Liver (tissue), 9 donors: ENCODE data around the gene SH3BGRL3. TPM values are rescaled to one million over a fixed set of nuclear protein-coding genes. Genes with fewer than 3 reads are reported as not detected.

Experiments used
- DNase-seq: peaks from one replicate; pipeline ENCODE4 v3.0.0-alpha.2; 2017; ENCODE audit warnings: low spot score
- H3K27ac ChIP-seq, 2 donors: one replicate each; pipeline ENCODE4 v1.7.0; 2013; ENCODE audit warnings: inconsistent platforms in 2 of 2, low read length in 2 of 2, control low read depth in 1 of 2, low read depth in 1 of 2, mild to moderate bottlenecking in 1 of 2
- H3K27me3 ChIP-seq, 4 donors: one replicate each; pipeline versions ENCODE4 v1.6.1 to v1.7.0; 2013; ENCODE audit warnings: low read length in 3 of 4, inconsistent platforms in 1 of 4, mild to moderate bottlenecking in 1 of 4, moderate library complexity in 1 of 4; ENCODE audit not compliant: control insufficient read depth in 4 of 4, insufficient read depth in 4 of 4
- H3K36me3 ChIP-seq, 4 donors: one replicate each; pipeline versions ENCODE4 v1.6.1 to v1.7.0; 2013; ENCODE audit warnings: low read length in 3 of 4, mild to moderate bottlenecking in 3 of 4, low read depth in 1 of 4, moderate library complexity in 1 of 4; ENCODE audit not compliant: control insufficient read depth in 4 of 4, insufficient read depth in 3 of 4
- H3K4me1 ChIP-seq, 4 donors: one replicate each; pipeline versions ENCODE4 v1.6.1 to v1.7.0; 2013; ENCODE audit warnings: low read length in 3 of 4, mild to moderate bottlenecking in 3 of 4, moderate library complexity in 1 of 4; ENCODE audit not compliant: control insufficient read depth in 4 of 4, insufficient read depth in 4 of 4
- H3K4me3 ChIP-seq, 3 donors: one replicate each; pipeline versions ENCODE4 v1.6.1 to v1.7.0; 2013; ENCODE audit warnings: low read length in 3 of 3, control low read depth in 1 of 3, low read depth in 1 of 3, mild to moderate bottlenecking in 1 of 3
- H3K9ac ChIP-seq, 2 donors: one replicate each; pipeline ENCODE4 v1.7.0; 2013; ENCODE audit warnings: low read length in 2 of 2, mild to moderate bottlenecking in 2 of 2, moderate library complexity in 2 of 2, control low read depth in 1 of 2, low read depth in 1 of 2
- H3K9me3 ChIP-seq, 4 donors: one replicate each; pipeline versions ENCODE4 v1.6.1 to v1.7.0; 2013; ENCODE audit warnings: low read length in 3 of 4; ENCODE audit not compliant: control insufficient read depth in 4 of 4
- ATF3 ChIP-seq: IDR thresholded peaks from 2 replicates; pipeline ENCODE4 v1.6.1; 2016; ENCODE audit warnings: antibody characterized with exemption
- CTCF ChIP-seq: fragments of 150-350 bp; IDR thresholded peaks from 2 replicates; pipeline ENCODE4 v1.5.1; 2017; ENCODE audit warnings: improper control_type of control experiment, low read depth, low read length; ENCODE audit not compliant: missing input control
- EGR1 ChIP-seq, 2 donors: IDR thresholded peaks; 2 replicates each; pipeline ENCODE4 v1.6.1; 2016 to 2018; ENCODE audit warnings: antibody characterized with exemption in 2 of 2, low read depth in 2 of 2
- FOXA1 ChIP-seq: IDR thresholded peaks from 2 replicates; pipeline ENCODE4 v1.6.1; 2016; ENCODE audit warnings: antibody characterized with exemption
- FOXA2 ChIP-seq: IDR thresholded peaks from 2 replicates; pipeline ENCODE4 v1.6.1; 2016; ENCODE audit warnings: antibody characterized with exemption
- GABPA ChIP-seq, 2 donors: IDR thresholded peaks in 1 of 2; conservative IDR thresholded peaks in 1 of 2; 2 replicates each; pipeline ENCODE4 v1.6.1; 2016; ENCODE audit warnings: antibody characterized with exemption in 2 of 2, mild to moderate bottlenecking in 1 of 2, moderate library complexity in 1 of 2
- HNF4A ChIP-seq, 2 donors: conservative IDR thresholded peaks; 2 replicates each; pipeline ENCODE4 v1.6.1; 2016; ENCODE audit warnings: antibody characterized with exemption in 2 of 2, mild to moderate bottlenecking in 2 of 2
- NR2F2 ChIP-seq: IDR thresholded peaks from 2 replicates; pipeline ENCODE4 v1.6.1; 2016; ENCODE audit warnings: antibody characterized with exemption
- RAD21 ChIP-seq, 2 donors: IDR thresholded peaks; 2 replicates each; pipeline ENCODE4 v1.6.1; 2016; ENCODE audit warnings: antibody characterized with exemption in 2 of 2, mild to moderate bottlenecking in 2 of 2
- REST ChIP-seq: IDR thresholded peaks from 2 replicates; pipeline ENCODE4 v1.6.1; 2016; ENCODE audit warnings: antibody characterized with exemption, mild to moderate bottlenecking
- RXRA ChIP-seq, 2 donors: IDR thresholded peaks; 2 replicates each; pipeline ENCODE4 v1.6.1; 2017 to 2018; ENCODE audit warnings: antibody characterized with exemption in 2 of 2, mild to moderate bottlenecking in 1 of 2
- SP1 ChIP-seq: IDR thresholded peaks from 2 replicates; pipeline ENCODE4 v1.6.1; 2018; ENCODE audit warnings: antibody characterized with exemption, mild to moderate bottlenecking
- TAF1 ChIP-seq: conservative IDR thresholded peaks from 2 replicates; pipeline ENCODE4 v1.6.1; 2016; ENCODE audit warnings: antibody characterized with exemption, mild to moderate bottlenecking
- YY1 ChIP-seq: IDR thresholded peaks from 2 replicates; pipeline ENCODE4 v1.6.1; 2016; ENCODE audit warnings: antibody characterized with exemption, mild to moderate bottlenecking
- ZBTB33 ChIP-seq: IDR thresholded peaks from 2 replicates; pipeline ENCODE4 v1.6.1; 2016; ENCODE audit warnings: antibody characterized with exemption
- WGBS: extraction: QIAGEN DNeasy Blood & Tissue Kit; methylation state at CpG from one replicate; pipeline ENCODE4 v1.1.7; 2013; 5-methylcytosine and 5-hydroxymethylcytosine counted together
- polyA plus RNA-seq, 2 donors: library from polyadenylated mRNA; stranded (reverse) in 1 of 2; unstranded in 1 of 2; fragments of 200-250 nt in 1 of 2; fragments of >200 nt in 1 of 2; fragmentation: Nextera tagmentation in 1 of 2; extraction: Ambion mirVana in 1 of 2; gene quantifications; one replicate each; pipeline versions ENCODE4 v1.2.1 to v1.2.3, GENCODE V29; 2013 to 2015
- total RNA-seq, 2 donors: library from RNA; depleted of rRNA; stranded (reverse); fragments of >200 nt; gene quantifications; one replicate each; pipeline ENCODE4 v1.2.3, GENCODE V29; 2014
- donor health status: healthy.
- donor health status: healthy.
- donor health status: healthy.
- donor health status: healthy.
- donor health status: healthy.

Gene SH3BGRL3
- total and polyA plus RNA-seq, 4 donors: 4.5 to 93.2 (median 23.0) TPM

GRCh38 chr1:26281971-26282370 lies 2.1 kb downstream of the SH3BGRL3 start:
- no peak for DNase-seq

GRCh38 chr1:26282401-26282918 lies 2.6 kb downstream of the SH3BGRL3 start:
- H3K27ac ChIP-seq: no peak overlapping the region
- no peaks in the 10 kb centered on the region for H3K36me3 ChIP-seq
- no peaks in the 10 kb centered on the region for H3K9me3 ChIP-seq
- no peak overlapping the region for H3K4me3 ChIP-seq
- no peak overlapping the region for H3K9ac ChIP-seq
- no peak for DNase-seq
- peaks cover 10 to 34% (median 18%) of the 10 kb centered on the region in 4 donors for H3K4me1 ChIP-seq
- TF ChIP-seq RAD21 (IDR thresholded peaks at IDR 0.05): no peak
- TF ChIP-seq FOXA2: no peak
- no peak for TF ChIP-seq SP1
- TF ChIP-seq RXRA (IDR thresholded peaks at IDR 0.05): no peak
- no peak for TF ChIP-seq EGR1 (IDR thresholded peaks at IDR 0.05; ENCODE audit: low read depth in 2 of 2)
- TF ChIP-seq GABPA (IDR thresholded peaks at IDR 0.05 in 1 of 2, conservative IDR thresholded peaks at IDR 0.05 in 1 of 2): no peak
- TF ChIP-seq NR2F2: no peak
- TF ChIP-seq TAF1: no peak
- no peak for TF ChIP-seq FOXA1
- no peak for TF ChIP-seq ZBTB33
- no peak for TF ChIP-seq ATF3
- TF ChIP-seq YY1: no peak
- 90% methylated on average over 22 of the region's 22 CpGs for WGBS
- no peaks in the 10 kb centered on the region for H3K27me3 ChIP-seq

More at GRCh38 chr1:26281971-26282370, 2.1 kb downstream of the SH3BGRL3 start:
- Histone ChIP-seq H3K4me3 (no peak overlapping the region), H3K36me3 (no peaks in the 10 kb centered on the region), H3K9ac (no peak overlapping the region), H3K27ac (no peak overlapping the region), H3K4me1 (peaks cover 13 to 39% (median 21%) of the 10 kb centered on the region in 4 donors), H3K9me3 (no peaks in the 10 kb centered on the region), H3K27me3 (no peaks in the 10 kb centered on the region)
- TF ChIP-seq GABPA (IDR thresholded peaks at IDR 0.05 in 1 of 2, conservative IDR thresholded peaks at IDR 0.05 in 1 of 2): no peak
- TF ChIP-seq RXRA (IDR thresholded peaks at IDR 0.05): no peak
- 72% methylated on average over 15 of the region's 15 CpGs for WGBS

- H3K9ac ChIP-seq: no peak overlapping the region
- no peak overlapping the region for H3K27ac ChIP-seq
- no peak for DNase-seq
- H3K9me3 ChIP-seq: no peaks in the 10 kb centered on the region
- H3K27me3 ChIP-seq: no peaks in the 10 kb centered on the region
- no peak overlapping the region for H3K4me3 ChIP-seq
- peaks cover 5 to 26% (median 11%) of the 10 kb centered on the region in 4 donors for H3K4me1 ChIP-seq
- TF ChIP-seq REST: no peak
- TF ChIP-seq EGR1 (IDR thresholded peaks at IDR 0.05; ENCODE audit: low read depth in 2 of 2): no peak
- no peak for TF ChIP-seq RAD21 (IDR thresholded peaks at IDR 0.05)
- TF ChIP-seq HNF4A (conservative IDR thresholded peaks at IDR 0.05): no peak
- TF ChIP-seq RXRA (IDR thresholded peaks at IDR 0.05): no peak
- no peak for TF ChIP-seq CTCF
- WGBS: 86% methylated on average over 4 of the region's 4 CpGs
- no peaks in the 10 kb centered on the region for H3K36me3 ChIP-seq
Measured at GRCh38 chr1:26283279-26283853, 3.5 kb downstream of the SH3BGRL3 start.
